NCI-H187 treated with DMSO at 0.1 percent for 48 hours (cell line): ENCODE data around the gene ARHGAP35.
A peak's percentile ranks its signal among the peaks of the same experiment; 100 is the strongest.
"Not testable (repeated sequence)": the region's sequence is repeated elsewhere in the genome, so short reads cannot be mapped to it uniquely, and the experiment has no call there.

Experiments
- DNase-seq: peaks from one replicate; lab custom pipeline; 2025; lab: John Stamatoyannopoulos, UW

ARHGAP35 gene

DNA sequence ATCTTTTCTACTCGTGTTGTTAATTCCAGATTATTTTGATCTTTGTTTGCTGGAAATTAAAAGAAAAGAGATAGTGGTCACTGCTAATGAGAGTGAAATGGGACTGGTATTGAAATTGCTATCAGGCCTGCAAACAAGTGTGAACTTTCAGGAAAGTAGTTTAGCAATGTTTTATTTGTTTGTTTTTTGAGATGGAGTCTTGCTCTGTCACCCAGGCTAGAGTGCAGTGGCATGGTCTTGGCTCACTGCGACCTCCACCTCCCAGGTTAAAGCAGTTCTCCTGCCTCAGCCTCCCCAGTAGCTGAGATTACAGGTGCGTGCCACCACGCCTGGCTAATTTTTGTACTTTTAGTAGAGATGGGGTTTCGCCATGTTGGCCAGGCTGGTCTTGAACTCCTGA lies 10.4 kb downstream of the ARHGAP35 start:
- DNase-seq = not testable (repeated sequence)

DNA sequence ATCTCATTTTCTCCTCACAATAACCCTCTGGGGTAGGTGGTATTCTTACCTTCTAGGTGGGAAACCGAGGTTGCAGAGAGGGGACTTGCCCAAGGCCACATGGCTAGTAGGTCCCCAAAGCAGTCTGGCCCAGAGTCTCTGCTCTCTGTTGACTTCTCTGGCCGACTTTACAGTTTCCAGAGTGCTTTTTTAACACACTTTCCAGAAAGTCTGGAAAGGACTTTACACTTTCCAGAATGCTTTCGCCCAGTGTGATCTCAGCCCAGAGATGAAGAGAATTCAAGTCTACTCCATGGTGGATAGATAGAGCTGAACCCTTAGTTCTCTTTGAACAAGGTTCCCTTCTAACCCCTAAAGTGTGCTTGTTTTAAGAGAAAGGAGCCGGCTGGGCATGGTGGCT lies 12.2 kb downstream of the ARHGAP35 start:
- DNase-seq = no peak

DNA sequence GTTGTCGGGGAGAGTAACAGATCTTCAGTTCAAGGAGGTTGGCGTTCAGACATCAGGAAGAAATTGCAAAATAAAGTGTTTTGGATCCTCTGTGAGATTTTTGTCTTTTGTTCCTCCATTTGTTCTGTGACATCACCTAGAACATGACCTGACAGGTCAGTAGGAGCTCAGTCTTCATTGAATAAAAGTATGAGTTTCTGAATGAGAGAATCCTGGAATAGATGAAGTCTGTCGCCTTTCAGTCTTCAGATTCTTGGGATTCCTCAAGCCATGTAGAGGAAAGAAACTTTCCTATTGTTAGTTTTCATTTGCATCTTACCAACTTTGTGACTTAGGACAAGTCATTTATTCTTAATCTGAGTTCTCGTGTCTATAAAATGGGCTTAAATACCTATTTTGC lies 14.4 kb downstream of the ARHGAP35 start:
- DNase-seq = no peak

DNA sequence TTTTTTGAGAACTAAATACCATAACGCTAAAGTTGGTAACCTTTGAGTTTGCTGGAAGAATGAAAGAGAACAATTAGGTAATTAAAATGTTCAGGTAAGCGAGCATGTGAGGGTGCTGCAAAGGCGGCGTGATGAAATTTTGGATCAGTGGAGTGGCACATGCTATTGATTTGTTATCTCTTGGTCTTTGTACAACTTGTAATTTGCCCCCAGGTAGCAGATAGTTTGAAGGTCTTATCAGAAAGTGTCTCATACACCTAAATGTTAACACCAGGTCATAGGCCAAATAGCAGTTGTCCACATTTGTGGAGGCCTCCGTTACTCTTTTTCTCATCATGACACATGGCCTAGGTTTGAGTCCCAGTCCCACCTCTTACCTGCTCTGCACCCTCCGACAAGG lies 14.9 kb downstream of the ARHGAP35 start:
- DNase-seq = no peak

DNA sequence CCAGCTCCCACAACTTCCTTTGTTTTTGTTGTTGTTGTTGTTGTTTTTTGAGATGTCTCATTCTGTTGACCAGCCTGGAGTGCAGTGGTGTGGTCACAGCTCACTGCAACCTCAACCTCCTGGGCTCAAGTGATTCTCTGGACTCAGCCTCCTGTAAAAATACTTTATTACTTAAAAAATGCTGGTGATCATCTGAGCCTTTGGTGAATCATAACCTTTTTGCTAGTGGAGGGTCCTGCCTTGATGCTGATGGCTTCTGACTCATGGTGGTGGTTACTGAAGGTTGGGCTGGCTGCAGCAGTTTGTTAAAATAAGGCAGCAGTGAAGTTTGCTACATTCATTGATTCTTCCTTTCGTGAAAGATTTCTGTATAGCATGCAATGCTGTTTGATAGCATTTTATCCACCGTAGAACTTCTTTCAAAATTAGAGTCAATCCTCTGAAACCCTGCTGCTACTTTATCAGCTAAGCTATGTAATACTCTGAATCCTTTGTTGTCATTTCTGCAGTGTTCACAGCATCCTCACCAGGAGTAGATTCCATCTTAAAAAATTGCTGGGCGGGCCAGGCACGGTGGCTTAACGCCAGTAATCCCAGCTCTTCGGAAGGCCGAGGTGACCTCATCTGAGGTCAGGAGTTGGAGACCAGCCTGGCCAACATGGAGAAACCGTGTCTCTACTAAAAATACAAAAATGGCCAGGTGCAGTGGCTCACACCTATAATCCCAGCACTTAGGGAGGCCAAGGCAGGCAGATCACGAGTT lies 18.0 kb downstream of the ARHGAP35 start:
- no peak for DNase-seq

DNA sequence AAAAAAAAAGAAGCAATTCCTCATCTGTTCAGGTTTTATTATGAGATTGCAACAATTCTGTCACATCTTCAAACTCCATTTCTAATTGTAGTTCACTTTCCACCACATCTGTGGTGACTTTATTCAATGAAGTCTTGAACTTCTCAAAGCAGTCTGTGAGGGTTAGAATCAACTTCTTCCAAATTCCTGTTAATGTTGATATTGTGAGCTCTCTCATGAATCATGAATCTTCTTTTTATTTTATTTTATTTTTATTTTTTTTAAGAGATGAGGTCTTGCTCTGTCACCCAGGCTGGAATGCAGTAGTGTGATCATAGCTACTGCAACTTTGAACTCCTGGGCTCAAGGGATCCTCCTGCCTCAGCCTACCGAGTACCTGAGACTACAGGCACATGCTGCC lies 19.6 kb downstream of the ARHGAP35 start:
- DNase-seq = no peak

DNA sequence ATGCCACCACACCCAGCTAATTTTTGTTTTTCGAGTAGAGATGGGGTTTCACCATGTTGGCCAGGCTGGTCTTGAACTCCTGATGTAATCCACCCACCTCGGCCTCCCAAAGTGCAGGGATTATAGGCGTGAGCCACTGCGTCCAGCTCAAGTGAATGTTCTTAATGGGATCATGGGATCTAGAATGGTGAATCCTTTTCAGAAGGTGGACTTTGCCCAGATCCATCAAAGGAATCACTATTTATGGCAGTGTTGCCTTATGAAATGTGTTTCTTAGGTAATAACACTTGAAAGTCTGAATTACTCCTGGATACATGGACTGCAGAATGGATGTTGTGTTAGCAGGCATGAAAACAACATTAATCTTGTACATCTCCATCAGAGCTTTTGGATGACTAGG lies 20.3 kb downstream of the ARHGAP35 start:
- no peak for DNase-seq

DNA sequence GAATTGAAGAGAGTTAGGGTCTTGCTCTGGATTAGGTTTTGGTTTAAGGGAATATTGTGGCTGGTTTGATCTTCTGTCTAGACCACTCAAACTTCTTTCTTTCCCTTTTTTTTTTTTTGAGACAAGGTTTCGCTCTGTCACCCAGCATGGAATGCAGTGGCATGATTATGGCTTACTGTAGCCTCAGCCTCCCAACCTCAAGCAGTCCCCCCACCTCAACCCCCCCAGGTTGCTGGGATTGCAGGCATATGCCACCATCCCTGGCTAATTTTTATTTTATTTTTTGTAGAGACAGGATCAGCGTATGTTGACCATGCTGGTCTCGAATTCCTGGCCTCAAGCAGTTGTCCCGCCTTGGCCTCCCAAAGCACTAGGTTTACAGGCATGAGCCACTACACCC lies 21.2 kb downstream of the ARHGAP35 start:
- no peak for DNase-seq

DNA sequence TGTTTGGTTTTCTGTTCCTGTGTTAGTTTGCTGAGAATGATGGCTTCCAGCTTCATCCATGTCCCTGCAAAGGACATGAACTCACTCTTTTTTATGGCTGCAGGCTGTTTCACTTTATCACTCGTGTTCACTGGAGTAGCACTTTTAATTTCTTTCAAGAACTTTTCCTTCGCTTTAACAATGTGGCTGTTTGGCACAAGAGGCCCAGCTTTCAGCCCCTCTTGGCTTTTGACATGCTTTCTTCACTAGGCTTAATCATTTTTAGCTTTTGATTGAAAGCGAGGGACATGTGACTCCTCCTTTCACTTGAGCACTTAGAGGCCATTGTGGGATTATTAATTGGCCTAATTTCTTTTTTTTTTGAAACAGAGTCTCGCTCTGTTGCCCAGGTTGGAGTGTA lies 22.0 kb downstream of the ARHGAP35 start:
- not testable (repeated sequence) for DNase-seq

DNA sequence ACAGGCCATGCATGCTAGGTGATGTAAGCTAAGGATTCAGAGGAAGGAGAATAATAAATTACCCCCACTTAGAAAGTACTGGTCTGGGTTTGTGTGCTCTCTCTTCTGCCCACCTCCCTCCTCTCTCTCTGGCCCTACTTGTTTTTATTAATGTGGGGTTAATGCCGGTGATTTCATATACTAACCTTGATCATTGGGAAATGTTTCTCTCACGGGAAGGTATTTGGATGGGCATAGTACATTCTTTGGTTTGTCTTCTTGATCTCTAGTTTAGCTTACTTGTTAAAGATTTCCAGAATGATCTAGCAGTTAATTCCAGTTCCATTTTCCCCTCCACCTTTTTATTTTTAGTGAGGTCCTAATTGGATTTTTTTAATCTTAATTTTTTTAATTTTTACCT lies 24.6 kb downstream of the ARHGAP35 start:
- DNase-seq = no peak

DNA sequence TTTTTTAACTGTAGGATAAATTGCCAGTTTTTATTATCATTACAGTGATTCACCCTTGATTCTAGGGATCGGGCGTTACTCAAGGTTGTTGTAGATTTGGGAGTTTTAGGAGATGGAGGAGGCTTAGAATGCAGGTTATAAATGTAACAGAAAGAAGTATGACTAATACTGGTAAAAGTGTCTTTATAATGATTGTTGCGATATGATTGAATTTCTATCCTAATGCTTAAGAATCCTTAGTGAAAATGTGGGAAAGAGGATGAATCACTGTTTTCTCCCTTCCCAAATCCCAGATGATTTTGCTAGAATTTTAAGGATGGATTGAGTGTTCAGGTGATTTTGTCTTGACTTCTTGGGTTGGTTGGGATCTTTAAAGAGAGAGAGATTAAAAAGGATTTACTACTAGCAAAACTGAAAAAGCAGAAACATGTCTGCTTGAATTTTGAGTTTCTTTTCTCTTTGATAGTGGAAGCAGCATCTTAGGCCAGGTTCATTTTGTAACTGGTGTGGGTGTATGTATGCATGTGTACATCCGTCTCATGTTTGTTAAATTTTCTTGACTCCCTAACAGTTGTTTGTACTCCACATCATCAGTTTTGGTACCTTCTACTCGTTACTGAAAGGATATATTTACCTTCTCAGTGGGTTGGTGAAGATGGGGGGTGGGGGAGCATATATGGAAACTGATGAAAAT lies 25.9 kb downstream of the ARHGAP35 start:
- no peak for DNase-seq

DNA sequence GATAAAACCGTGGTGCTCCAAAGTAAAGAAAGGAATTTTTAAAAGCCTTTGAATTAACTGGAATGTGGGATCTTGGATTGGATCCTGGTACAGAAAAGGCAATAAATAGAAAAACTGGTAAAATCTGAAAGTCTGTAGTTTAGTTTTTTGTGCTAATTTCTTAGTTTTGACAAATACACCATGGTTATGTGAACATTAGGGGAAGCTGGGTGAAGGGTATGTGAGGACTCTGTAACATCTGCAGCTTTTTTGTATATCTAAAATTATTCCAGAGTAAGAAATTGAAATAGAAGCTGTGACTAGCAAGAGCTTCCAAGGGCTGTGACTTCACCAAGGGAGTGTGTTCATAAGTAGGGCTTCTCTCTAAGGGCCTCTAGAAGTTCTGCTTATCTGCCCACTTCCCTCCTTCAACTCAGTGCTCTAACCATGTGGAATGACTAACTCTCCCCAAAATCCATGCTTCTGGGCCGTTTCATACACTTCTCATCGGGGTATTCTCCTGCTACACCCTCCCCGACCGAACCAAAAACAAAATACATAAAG lies 26.5 kb downstream of the ARHGAP35 start:
- no peak for DNase-seq

DNA sequence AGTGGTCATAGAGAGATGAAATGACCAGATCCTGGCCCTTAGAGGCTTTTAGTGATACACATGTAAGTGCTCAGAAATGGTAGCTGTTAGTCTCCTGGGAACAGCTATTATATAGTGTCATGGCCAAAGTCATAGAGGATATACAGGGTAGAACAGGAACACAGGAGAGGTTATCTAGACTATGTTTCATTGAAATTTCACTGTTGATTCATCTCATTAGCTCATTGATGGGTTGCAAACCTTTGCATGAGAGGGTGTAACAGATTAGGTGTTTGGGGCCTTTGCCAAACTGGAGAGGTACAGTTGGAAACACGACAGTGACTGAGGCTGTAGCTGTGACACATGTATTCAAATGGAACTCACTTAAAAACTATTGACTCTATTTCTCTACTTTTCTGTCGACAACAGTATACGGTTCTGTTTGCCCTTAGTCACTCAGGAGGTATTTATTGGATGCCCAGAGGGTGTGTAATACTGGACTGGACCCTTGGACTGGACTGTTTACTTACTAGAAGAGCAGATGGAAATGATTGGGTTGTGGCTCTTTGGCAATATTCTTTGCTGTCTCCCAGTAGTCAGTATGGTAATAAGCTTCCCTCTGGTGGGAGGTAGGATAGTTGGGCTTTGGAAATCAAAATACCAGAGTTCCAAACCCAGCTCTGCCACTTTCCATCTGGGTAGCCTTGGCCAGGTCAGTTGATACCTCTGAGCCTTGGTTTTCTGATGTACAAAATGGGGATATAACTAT lies 29.8 kb downstream of the ARHGAP35 start:
- no peak for DNase-seq

DNA sequence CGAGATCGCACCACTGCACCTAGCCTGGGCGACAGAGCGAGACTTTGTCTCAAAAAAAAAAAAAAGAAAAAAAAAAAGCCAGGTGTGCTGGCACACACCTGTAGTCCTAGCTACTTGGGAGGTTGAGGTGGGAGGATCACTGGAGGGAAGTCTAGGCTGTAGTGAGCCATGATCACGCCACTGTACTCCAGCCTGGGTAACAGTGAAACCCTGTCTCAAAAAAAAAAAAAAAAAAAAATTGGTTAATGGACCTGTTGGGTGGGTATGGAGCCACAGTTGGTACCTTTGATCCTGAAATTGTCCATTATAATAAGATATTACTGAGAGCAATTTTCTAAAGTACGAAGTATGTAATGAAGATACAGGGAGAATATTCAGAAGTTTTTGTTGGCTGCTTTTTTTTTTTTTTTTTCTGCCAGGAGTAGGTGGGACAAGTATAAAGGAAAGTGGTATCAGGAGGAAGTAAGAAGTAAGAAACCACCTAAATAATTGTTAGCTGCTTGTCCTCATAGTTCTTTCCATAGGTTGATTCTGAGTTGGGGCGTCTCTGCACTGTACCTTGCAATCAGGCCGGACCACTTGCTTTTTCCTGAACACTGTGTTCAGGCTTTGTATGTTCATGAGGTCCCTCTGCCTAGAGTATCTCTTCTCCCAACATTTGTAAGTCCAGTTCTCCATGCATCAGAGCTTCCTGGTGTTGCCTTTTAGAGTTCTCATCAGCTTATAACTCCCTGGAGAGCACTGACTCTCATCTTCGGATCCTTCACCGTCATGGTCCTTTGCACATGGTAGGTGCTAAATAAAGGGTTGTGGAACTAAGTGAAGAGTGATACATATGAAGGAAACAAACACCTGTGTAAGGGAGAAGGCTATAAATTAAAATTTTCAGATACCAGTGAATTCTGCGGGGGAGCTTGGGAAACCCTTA lies 31.7 kb downstream of the ARHGAP35 start:
- peak; percentile 98 for DNase-seq

DNA sequence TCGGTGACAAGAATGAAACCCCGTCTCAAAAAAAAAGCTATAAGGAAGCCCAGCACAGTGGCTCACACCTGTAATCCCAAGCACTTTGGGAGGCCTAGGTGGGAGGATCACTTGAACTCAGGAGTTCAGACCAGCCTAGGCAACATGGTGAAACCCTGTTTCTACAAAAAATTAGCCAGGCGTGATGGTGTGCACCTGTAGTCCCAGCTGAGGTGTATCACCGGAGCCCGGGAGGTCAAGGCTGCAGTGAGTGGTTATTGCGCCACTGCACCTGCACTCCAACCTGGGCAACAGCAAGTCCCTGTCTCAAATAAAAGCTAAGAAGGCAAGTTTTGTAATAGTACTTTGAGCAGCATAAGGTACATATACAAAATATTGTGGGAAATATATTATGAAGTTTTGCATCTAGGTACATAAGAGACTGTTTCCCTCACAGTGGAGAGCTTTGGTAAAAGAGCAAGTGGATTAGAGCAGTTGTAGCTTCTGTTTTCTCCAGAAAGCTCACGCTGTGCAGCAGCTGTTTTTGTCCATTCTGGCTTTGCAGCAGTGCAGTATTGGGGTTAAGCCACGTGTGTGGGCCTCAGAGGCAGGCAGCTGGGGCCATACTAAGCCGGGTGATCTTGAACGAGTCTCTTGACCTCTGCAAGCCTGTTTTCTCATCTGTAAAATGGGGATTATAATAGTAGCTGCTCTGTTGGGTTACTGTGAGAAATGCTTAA lies 35.4 kb downstream of the ARHGAP35 start:
- no peak for DNase-seq

DNA sequence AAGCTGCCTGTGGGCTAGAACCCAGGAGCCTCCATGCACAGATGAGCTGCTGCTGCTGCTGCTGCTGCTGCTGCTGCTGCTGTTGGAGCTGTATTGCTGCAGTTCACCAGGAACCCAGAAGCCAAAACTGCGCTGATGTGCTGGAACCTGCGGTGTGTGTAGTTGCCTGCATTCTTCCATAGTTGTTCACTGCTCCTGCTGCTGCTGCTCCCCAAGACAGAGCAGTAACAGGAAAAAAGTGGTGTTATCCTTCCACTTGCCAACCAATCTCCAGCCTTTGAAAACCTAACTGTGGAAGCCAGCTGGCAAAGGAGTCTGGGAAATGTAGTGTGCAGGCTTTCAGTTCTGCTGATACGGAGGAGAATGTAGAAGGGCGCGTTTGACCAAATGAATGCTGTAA lies 37.9 kb downstream of the ARHGAP35 start:
- no peak for DNase-seq

DNA sequence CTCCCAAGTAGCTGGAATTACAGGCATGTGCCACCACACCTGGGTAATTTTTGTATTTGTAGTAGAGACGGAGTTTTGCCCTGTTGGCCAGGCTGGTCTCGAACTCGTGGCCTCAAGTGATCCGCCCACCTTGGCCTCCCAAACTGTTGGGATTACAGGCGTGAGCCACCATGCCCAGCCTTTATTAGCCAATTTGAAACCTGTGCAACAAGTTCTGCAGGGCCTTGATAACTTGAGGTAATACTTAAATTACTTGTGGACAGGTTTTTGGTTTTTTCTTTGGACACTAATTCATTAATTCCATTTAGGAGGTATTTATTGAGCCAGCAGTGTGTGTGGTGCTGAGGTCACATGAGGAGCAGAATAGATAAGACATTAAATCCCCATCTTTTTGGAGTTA lies 39.5 kb downstream of the ARHGAP35 start:
- no peak for DNase-seq

DNA sequence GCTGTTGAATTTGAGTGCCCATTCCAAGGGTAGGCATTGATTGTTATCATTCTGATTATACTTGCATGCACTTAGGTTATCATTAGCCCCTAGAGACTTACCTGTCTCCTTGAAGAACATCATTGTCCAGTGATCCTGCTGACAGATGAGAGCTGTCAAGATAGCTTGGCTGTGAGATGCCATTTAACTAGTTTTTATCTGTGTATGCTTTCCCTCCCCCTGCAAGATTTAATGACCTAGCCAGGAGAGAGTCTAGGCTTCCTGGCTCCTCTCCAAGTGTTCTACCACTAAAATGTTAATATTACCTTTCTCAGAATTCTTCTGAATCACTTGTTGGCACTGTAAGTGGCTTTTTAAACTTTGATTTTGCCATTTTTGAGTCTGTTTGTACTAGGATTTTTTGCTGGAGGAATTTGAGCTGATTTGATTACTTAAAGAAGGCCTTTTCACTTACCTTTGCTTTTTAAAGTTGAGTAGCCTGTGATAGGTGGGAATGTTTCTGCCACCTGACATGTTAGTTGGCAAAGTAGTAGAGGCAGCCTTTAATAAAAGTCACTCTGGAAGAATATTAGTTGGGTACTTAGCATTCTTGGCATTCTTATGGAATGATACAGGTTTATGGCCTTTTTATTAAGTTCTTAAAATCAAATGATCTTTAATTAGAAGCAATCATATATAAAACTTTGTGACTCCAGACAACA lies 41.1 kb downstream of the ARHGAP35 start:
- no peak for DNase-seq

DNA sequence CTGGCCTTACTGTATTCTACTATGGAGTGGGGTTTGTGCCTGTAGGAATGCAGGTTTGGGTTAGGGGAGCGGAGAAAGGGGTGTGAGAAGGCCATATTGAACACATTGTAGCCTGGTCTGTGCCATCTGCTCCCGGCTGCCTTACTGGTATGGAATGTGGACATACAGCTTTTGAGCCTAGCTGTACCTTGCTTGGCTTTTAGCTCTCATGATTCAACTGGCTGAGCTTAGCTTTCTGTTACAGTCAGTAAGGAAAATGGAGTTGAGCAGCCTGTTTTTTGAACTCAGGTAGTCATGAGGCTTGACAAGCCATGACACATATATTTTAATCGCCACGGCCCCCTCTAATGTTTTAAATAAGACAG lies 41.6 kb downstream of the ARHGAP35 start:
- DNase-seq = no peak

DNA sequence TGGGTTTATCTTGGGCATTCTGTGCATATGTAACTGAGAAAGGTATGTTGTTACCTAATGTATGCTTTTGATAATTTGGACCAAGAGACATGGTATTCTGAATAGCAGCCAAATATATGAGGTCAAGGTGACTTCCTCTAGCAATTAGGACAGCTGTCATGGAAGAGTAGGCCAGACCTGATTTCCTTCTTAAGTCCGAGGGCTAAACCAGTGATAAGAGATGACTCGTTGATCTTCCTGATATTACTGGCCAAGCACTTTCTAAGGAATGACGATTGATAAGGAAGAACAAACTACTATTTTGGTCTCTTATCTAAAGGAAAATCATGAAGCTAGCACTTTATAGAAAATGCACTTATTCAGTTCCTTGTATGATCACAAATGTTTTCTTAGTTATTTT lies 42.7 kb downstream of the ARHGAP35 start:
- no peak for DNase-seq
